GM18858 (cell line): ENCODE data around the gene GPC6.

Experiments used
- ATAC-seq: cut with Tn5 transposase; IDR thresholded peaks from one replicate; pipeline ENCODE4 v1.9.1; 2021; ENCODE audit not compliant: unreplicated experiment

Gene GPC6

GRCh38 chr13:93670866-93671265 lies 444.3 kb downstream of the GPC6 start:
- no peak for ATAC-seq

GRCh38 chr13:93672996-93673395 lies 446.4 kb downstream of the GPC6 start:
- ATAC-seq = no peak

- ATAC-seq = no peak
These were observed 447.3 kb downstream of the GPC6 start for GRCh38 chr13:93673885-93674284.

GRCh38 chr13:93674337-93674755 lies 447.7 kb downstream of the GPC6 start:
- no peak for ATAC-seq

- ATAC-seq = no peak
These were observed 453.7 kb downstream of the GPC6 start for GRCh38 chr13:93680329-93680728.

GRCh38 chr13:93685900-93686299 lies 459.3 kb downstream of the GPC6 start:
- no peak for ATAC-seq

GRCh38 chr13:93686399-93686798 lies 459.8 kb downstream of the GPC6 start:
- ATAC-seq = no peak

- no peak for ATAC-seq
These were observed 460.7 kb downstream of the GPC6 start for GRCh38 chr13:93687261-93687660.

GRCh38 chr13:93689333-93689732 lies 462.7 kb downstream of the GPC6 start:
- no peak for ATAC-seq

GRCh38 chr13:93690139-93690538 lies 463.5 kb downstream of the GPC6 start:
- no peak for ATAC-seq

GRCh38 chr13:93698016-93698613 lies 471.5 kb downstream of the GPC6 start:
- no peak for ATAC-seq

- no peak for ATAC-seq
These were observed 473.5 kb downstream of the GPC6 start for GRCh38 chr13:93700115-93700514.

- ATAC-seq = no peak
These were observed 481.9 kb downstream of the GPC6 start for GRCh38 chr13:93708308-93709075.

- no peak for ATAC-seq
These were observed 483.1 kb downstream of the GPC6 start for GRCh38 chr13:93709506-93710244.

GRCh38 chr13:93714171-93714570 lies 487.6 kb downstream of the GPC6 start:
- ATAC-seq = no peak

GRCh38 chr13:93715866-93716265 lies 489.3 kb downstream of the GPC6 start:
- ATAC-seq = no peak

- no peak for ATAC-seq
These were observed 490.0 kb downstream of the GPC6 start for GRCh38 chr13:93716623-93717022.

- ATAC-seq = no peak
These were observed 494.9 kb downstream of the GPC6 start for GRCh38 chr13:93721483-93721882.

- ATAC-seq = no peak
These were observed 496.7 kb downstream of the GPC6 start for GRCh38 chr13:93723316-93723715.

- no peak for ATAC-seq
These were observed 497.6 kb downstream of the GPC6 start for GRCh38 chr13:93724187-93724586.

GRCh38 chr13:93726173-93726957 lies 499.8 kb downstream of the GPC6 start:
- no peak for ATAC-seq
